NT2/D1 (cell line): Measurements from ENCODE around the gene OPN1LW.

Experiments
- DNase-seq: peaks from one replicate; pipeline ENCODE4 v3.0.0-alpha.2; 2011; ENCODE audit warnings: low read depth, low spot score
- H3K27me3 ChIP-seq: 2 replicates; pipeline ENCODE4 v1.6.0; 2011; ENCODE audit warnings: mild to moderate bottlenecking; ENCODE audit not compliant: insufficient read length, insufficient read depth
- H3K36me3 ChIP-seq: 2 replicates; pipeline ENCODE4 v1.6.1; 2011; ENCODE audit warnings: mild to moderate bottlenecking, low read length, mixed read lengths; ENCODE audit not compliant: insufficient read depth, insufficient read length
- H3K4me1 ChIP-seq: 2 replicates; pipeline ENCODE4 v1.5.1; 2011; ENCODE audit not compliant: insufficient read depth, insufficient read length
- H3K4me3 ChIP-seq: 2 replicates; pipeline ENCODE4 v1.5.1; 2011; ENCODE audit warnings: low read depth; ENCODE audit not compliant: insufficient read length
- H3K9ac ChIP-seq: 2 replicates; pipeline ENCODE4 v1.6.0; 2011; ENCODE audit warnings: low read depth; ENCODE audit not compliant: insufficient read length
- H3K9me3 ChIP-seq: 2 replicates; pipeline ENCODE4 v1.5.1; 2011; ENCODE audit warnings: mild to moderate bottlenecking, low read length; ENCODE audit not compliant: insufficient read depth
- SUZ12 ChIP-seq: IDR thresholded peaks from 2 replicates; pipeline ENCODE4 v1.6.1; 2011; ENCODE audit not compliant: insufficient read length, insufficient read depth; ENCODE audit errors: extremely low read depth
- YY1 ChIP-seq: IDR thresholded peaks from 2 replicates; pipeline ENCODE4 v1.6.1; 2011; ENCODE audit not compliant: insufficient read length, insufficient read depth
- ZNF274 ChIP-seq: IDR thresholded peaks from 2 replicates; pipeline ENCODE4 v1.6.1; 2011; ENCODE audit warnings: mild to moderate bottlenecking, low read depth, low read length

Gene OPN1LW

GRCh38 chrX:154121961-154122360, 22.1 kb upstream of the OPN1LW start:
- Histone ChIP-seq H3K9me3 (no peaks in the 10 kb centered on the region), H3K4me1 (no peaks in the 10 kb centered on the region), H3K36me3 (no peaks in the 10 kb centered on the region), H3K27me3 (no peaks in the 10 kb centered on the region), H3K4me3 (no peak overlapping the region), H3K9ac (no peak overlapping the region)
- TF ChIP-seq SUZ12 (no peak), ZNF274 (no peak), YY1 (no peak)
- DNase-seq: no peak

GRCh38 chrX:154123241-154124219, 20.5 kb upstream of the OPN1LW start:
- Histone ChIP-seq H3K9ac (no peak overlapping the region), H3K4me3 (no peak overlapping the region), H3K27me3 (no peaks in the 10 kb centered on the region), H3K36me3 (no peaks in the 10 kb centered on the region), H3K4me1 (no peaks in the 10 kb centered on the region), H3K9me3 (no peaks in the 10 kb centered on the region)
- DNase-seq: no peak
- no peak for TF ChIP-seq YY1
- no peak for TF ChIP-seq ZNF274
- TF ChIP-seq SUZ12: no peak

- Histone ChIP-seq H3K4me1 (no peaks in the 10 kb centered on the region), H3K27me3 (no peaks in the 10 kb centered on the region), H3K9ac (no peak overlapping the region), H3K36me3 (no peaks in the 10 kb centered on the region), H3K9me3 (no peaks in the 10 kb centered on the region), H3K4me3 (no peak overlapping the region)
- no peak for DNase-seq
- TF ChIP-seq ZNF274 (no peak), SUZ12 (no peak), YY1 (no peak)
Observed at GRCh38 chrX:154125391-154126040, 18.5 kb upstream of the OPN1LW start.

- H3K4me3 ChIP-seq: no peak overlapping the region
- DNase-seq: no peak
Observed at GRCh38 chrX:154126101-154126500, 17.9 kb upstream of the OPN1LW start.

GRCh38 chrX:154131955-154132354, 12.1 kb upstream of the OPN1LW start:
- H3K27me3 ChIP-seq: peaks cover 8% of the 10 kb centered on the region
- H3K9me3 ChIP-seq: no peaks in the 10 kb centered on the region
- H3K9ac ChIP-seq: no peak overlapping the region
- no peaks in the 10 kb centered on the region for H3K4me1 ChIP-seq
- no peak for DNase-seq
- no peak overlapping the region for H3K4me3 ChIP-seq
- TF ChIP-seq SUZ12 (no peak), YY1 (no peak), ZNF274 (no peak)
- no peaks in the 10 kb centered on the region for H3K36me3 ChIP-seq

More at GRCh38 chrX:154126101-154126500, 17.9 kb upstream of the OPN1LW start:
- TF ChIP-seq YY1 (no peak), ZNF274 (no peak), SUZ12 (no peak)
- no peaks in the 10 kb centered on the region for H3K27me3 ChIP-seq
- H3K36me3 ChIP-seq: no peaks in the 10 kb centered on the region
- H3K4me1 ChIP-seq: no peaks in the 10 kb centered on the region
- H3K9ac ChIP-seq: no peak overlapping the region
- no peaks in the 10 kb centered on the region for H3K9me3 ChIP-seq

- Histone ChIP-seq H3K27me3 (peaks cover 8% of the 10 kb centered on the region), H3K9me3 (no peaks in the 10 kb centered on the region)
- DNase-seq: no peak
Observed at GRCh38 chrX:154132366-154132765, 11.7 kb upstream of the OPN1LW start.

More at GRCh38 chrX:154132366-154132765, 11.7 kb upstream of the OPN1LW start:
- TF ChIP-seq ZNF274: no peak
- H3K9ac ChIP-seq: no peak overlapping the region
- no peaks in the 10 kb centered on the region for H3K4me1 ChIP-seq
- H3K36me3 ChIP-seq: no peaks in the 10 kb centered on the region
- no peak overlapping the region for H3K4me3 ChIP-seq
